Pancreas (tissue), 10 donors: ENCODE results near the gene ARID5B. TPM values are rescaled to one million over a fixed set of nuclear protein-coding genes. Genes with fewer than 3 reads are reported as not detected.

Source experiments
- ATAC-seq, 4 donors: fragments of 200-7000 bp; cut with Tn5 transposase; one replicate each; pipeline versions ENCODE4 v1.8.0 to v1.9.1; 2020; ENCODE audit warnings: mild to moderate bottlenecking in 4 of 4, moderate library complexity in 4 of 4
- DNase-seq, 6 donors: peaks; one replicate each; pipeline ENCODE4 v3.0.0-alpha.2; 2020
- FAIRE-seq: peaks from 2 replicates; lab custom pipeline; 2012; peaks lifted over from hg19 to GRCh38; lab: Jason Lieb, UNC
- H3K27ac ChIP-seq, 4 donors: fragments of 200-600 bp; sonication (generic); 1 replicate in 3 of 4; 2 replicates in 1 of 4; pipeline versions ENCODE4 v1.5.0 to v1.8.0; 2020
- H3K27me3 ChIP-seq, 4 donors: fragments of 200-600 bp; one replicate each; pipeline ENCODE4 v1.8.0; 2021
- H3K36me3 ChIP-seq, 3 donors: fragments of 200-600 bp; sonication (generic) in 1 of 3; one replicate each; pipeline versions ENCODE4 v1.5.0 to v1.8.0; 2020 to 2021
- H3K4me1 ChIP-seq, 3 donors: fragments of 200-600 bp; one replicate each; pipeline ENCODE4 v1.8.0; 2021
- H3K4me3 ChIP-seq, 4 donors: fragments of 200-600 bp; sonication (generic) in 2 of 4; one replicate each; pipeline versions ENCODE4 v1.5.0 to v1.8.0; 2020 to 2021
- H3K9me3 ChIP-seq, 4 donors: fragments of 200-600 bp; one replicate each; pipeline ENCODE4 v1.8.0; 2021
- WGBS, 2 donors: extraction: QIAGEN DNeasy Blood & Tissue Kit; methylation state at CpG; one replicate each; pipeline ENCODE4 v1.1.7; 2013; 5-methylcytosine and 5-hydroxymethylcytosine counted together
- intact Hi-C, 3 donors: fragments of 100-400 bp; cut with DNase I; formaldehyde crosslinking; loops; one replicate each; pipeline versions ENCODE4 v1.11.1 to v1.14.2; 2022
- polyA plus RNA-seq, 2 donors: library from polyadenylated mRNA; stranded (reverse); fragments of 200-250 nt; gene quantifications; one replicate each; pipeline ENCODE4 v1.2.3, GENCODE V29; 2013
- total RNA-seq, 6 donors: library from RNA; stranded (reverse); fragmentation: NEBNext Ultra II Directional in 4 of 6; extraction: Animal tissue kit (Norgen Biotek cat#: 25700) in 4 of 6; gene quantifications; one replicate each; pipeline versions ENCODE4 v1.2.1 to v1.2.4, GENCODE V29; 2021 to 2023
- TF ChIP-seq, protein P1 (sequence below), 4 donors: fragments of 200-600 bp; sonication (generic) in 3 of 4; IDR thresholded peaks; one replicate each; pipeline versions ENCODE4 v1.5.0 to v1.8.0; 2021; ENCODE audit warnings: antibody characterized with exemption in 4 of 4
- donor health status: healthy with polysubstance abuse.
- donor health status: DM: no; HTN: no; CAD: no; lungs with moderate emphysema.
- donor health status: DM: no; HTN: no; CAD: no.
- donor health status: control.
- donor health status: control.
- donor health status: Bipolar disorder and iron deficiency.
- donor health status: DM: yes; HTN: yes; CAD: no.
- donor health status: DM: no; HTN: no; CAD: no.
- donor health status: DM: no; HTN: no; CAD: no.
- donor health status: DM: yes; HTN: yes; CAD: no.

The ARID5B gene
- total and polyA plus RNA-seq, 8 donors = 2.6 to 13.0 (median 5.0) TPM

DNA sequence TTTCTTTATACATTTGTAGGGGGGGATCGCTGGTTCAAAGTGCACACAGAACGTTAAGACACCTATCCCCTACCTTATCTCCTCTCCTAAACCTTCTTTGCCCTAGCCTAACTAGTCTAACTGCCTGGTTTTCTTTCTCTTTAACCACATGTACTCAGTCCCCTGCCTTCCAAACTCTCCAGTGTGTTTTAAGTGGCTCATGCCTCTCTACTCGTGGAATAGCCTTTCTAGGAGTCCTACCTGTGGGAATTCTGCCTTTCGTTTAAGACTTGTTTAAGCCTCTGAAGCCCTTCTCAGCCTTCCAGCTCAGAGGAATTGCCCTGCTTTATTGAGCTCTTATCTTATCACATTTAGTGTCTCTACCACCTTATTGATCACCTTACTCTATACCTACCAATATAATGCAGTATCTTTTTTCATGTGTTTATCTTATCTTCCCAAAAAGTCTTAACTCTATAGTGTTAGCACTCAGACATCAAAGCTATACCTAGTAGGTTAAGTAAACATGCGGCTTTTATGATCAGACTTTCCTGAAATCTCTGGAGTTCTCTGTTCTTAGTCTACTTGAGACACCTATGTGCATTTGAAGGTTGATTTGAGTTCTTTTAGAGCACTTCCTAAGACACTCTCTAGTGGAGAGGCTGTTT lies 50.7 kb downstream of the ARID5B start:
- FAIRE-seq (no peak), ATAC-seq (no peak), DNase-seq (no peak)
- 74 to 77% methylated on average over 5 of the region's 5 CpGs for WGBS, 2 donors
- Histone ChIP-seq H3K9me3 (no peaks in the 10 kb centered on the region), H3K27me3 (no peaks in the 10 kb centered on the region), H3K4me3 (no peak overlapping the region), H3K4me1 (no peaks in the 10 kb centered on the region), H3K27ac (no peak overlapping the region), H3K36me3 (no peaks in the 10 kb centered on the region)
- intact Hi-C loops = no loop called here
- TF ChIP-seq, protein P1, sequence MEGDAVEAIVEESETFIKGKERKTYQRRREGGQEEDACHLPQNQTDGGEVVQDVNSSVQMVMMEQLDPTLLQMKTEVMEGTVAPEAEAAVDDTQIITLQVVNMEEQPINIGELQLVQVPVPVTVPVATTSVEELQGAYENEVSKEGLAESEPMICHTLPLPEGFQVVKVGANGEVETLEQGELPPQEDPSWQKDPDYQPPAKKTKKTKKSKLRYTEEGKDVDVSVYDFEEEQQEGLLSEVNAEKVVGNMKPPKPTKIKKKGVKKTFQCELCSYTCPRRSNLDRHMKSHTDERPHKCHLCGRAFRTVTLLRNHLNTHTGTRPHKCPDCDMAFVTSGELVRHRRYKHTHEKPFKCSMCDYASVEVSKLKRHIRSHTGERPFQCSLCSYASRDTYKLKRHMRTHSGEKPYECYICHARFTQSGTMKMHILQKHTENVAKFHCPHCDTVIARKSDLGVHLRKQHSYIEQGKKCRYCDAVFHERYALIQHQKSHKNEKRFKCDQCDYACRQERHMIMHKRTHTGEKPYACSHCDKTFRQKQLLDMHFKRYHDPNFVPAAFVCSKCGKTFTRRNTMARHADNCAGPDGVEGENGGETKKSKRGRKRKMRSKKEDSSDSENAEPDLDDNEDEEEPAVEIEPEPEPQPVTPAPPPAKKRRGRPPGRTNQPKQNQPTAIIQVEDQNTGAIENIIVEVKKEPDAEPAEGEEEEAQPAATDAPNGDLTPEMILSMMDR (IDR thresholded peaks at IDR 0.05) = no peak

DNA sequence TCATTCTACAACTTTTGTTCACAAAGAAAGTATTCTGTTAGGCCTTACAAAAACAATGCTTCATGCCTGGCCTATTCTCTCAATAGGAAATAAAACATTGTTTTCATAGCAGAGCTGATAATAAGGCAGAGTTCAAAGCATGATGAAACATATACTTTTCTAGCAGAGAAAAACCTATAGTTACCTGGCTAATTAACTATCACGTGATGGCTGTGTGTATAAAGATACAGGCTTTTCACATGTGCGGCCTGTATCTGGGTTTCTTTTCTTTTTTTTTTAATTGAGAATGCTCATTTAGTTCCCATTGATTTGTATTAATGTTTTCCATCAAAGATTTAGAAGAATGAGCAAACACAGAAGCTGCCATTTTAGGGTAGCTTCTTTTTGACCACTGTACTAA lies 51.7 kb downstream of the ARID5B start:
- H3K4me3 ChIP-seq = no peak overlapping the region
- TF ChIP-seq, protein P1 (IDR thresholded peaks at IDR 0.05) = no peak
- DNase-seq (no peak), ATAC-seq (no peak), FAIRE-seq (no peak)
- H3K27me3 ChIP-seq = no peaks in the 10 kb centered on the region
- intact Hi-C loops = no loop called here
- 93 to 98% methylated on average over 2 of the region's 2 CpGs for WGBS, 2 donors
- no peaks in the 10 kb centered on the region for H3K9me3 ChIP-seq
- no peaks in the 10 kb centered on the region for H3K4me1 ChIP-seq
- H3K27ac ChIP-seq = no peak overlapping the region
- H3K36me3 ChIP-seq = no peaks in the 10 kb centered on the region

DNA sequence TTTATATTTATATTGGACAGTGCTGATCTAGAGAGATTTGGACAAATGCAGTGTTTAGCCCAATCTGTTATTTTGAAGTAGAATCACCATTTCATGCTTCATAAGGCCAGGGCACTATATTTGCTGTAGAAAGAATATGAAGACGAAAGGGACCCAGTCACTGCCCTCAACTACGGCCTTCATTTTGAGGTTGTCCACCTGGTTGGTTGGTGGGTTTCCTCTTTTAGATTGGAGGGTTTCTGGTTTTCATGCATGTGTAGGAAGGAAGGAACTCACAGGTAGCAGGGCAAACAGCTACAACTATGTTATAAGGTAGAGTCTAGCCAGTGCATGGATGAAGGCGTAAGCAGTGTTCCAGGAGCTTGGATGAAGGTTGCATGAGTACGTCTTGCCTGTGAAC lies 56.3 kb downstream of the ARID5B start:
- 97% methylated on average over 4 of the region's 4 CpGs for WGBS, 2 donors
- Histone ChIP-seq H3K27ac (no peak overlapping the region), H3K36me3 (no peaks in the 10 kb centered on the region), H3K4me3 (no peak overlapping the region), H3K27me3 (no peaks in the 10 kb centered on the region), H3K9me3 (no peaks in the 10 kb centered on the region), H3K4me1 (no peaks in the 10 kb centered on the region)
- TF ChIP-seq, protein P1 (IDR thresholded peaks at IDR 0.05) = no peak
- FAIRE-seq (no peak), ATAC-seq (no peak), DNase-seq (no peak)
- intact Hi-C loops = no loop called here

DNA sequence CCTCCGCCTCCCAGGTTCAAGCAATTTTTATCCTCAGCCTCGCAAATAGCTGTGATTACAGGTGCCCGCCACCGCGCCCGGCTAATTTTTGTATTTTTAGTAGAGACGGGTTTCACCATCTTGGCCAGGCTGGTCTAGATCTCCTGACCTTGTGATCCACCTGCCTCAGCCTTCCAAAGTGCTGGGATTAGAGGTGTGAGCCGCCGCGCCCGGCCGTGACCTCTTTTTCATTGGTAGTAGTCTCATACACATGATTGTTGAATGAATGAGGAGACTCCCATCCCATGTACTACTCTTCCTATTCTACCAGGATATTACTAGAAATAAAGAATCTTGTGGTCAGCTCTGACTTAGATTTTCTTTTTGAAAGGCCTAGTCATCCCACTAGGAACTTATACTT lies 56.8 kb downstream of the ARID5B start:
- Histone ChIP-seq H3K4me1 (no peaks in the 10 kb centered on the region), H3K36me3 (no peaks in the 10 kb centered on the region), H3K4me3 (no peak overlapping the region), H3K27ac (no peak overlapping the region), H3K9me3 (no peaks in the 10 kb centered on the region), H3K27me3 (no peaks in the 10 kb centered on the region)
- ATAC-seq (no peak), DNase-seq (no peak), FAIRE-seq (no peak)
- intact Hi-C loops = no loop called here
- TF ChIP-seq, protein P1 (IDR thresholded peaks at IDR 0.05) = no peak
- 95 to 97% methylated on average over 12 of the region's 12 CpGs for WGBS, 2 donors

DNA sequence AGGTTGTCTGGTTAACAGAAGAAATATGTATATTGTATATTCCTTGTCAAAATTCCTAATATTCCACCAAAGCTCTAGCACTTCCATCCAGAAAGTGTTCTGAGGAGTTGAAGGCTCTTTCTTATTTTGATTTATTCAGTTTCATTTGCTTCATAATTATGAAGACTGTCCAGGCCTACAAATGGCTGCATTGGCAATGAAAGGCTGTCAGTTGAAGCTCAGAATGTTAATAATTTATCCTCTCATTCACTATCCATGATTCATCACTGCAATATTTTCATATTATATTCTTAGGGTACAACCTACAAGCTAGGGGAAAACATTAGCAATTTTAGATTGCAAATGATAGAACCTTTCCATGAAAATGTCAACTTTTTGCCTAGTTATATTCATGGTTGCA lies 57.3 kb downstream of the ARID5B start:
- FAIRE-seq (no peak), DNase-seq (no peak), ATAC-seq (no peak)
- no peaks in the 10 kb centered on the region for H3K4me1 ChIP-seq
- H3K27ac ChIP-seq = no peak overlapping the region
- intact Hi-C loops = no loop called here
- TF ChIP-seq, protein P1 (IDR thresholded peaks at IDR 0.05) = no peak
- no peaks in the 10 kb centered on the region for H3K36me3 ChIP-seq
- no peak overlapping the region for H3K4me3 ChIP-seq
- no peaks in the 10 kb centered on the region for H3K27me3 ChIP-seq
- no peaks in the 10 kb centered on the region for H3K9me3 ChIP-seq
